ENCODE results near the gene RXFP4.

The RXFP4 gene

GRCh38 chr1:155957411-155957915 lies 16.0 kb downstream of the RXFP4 start:
- Histone ChIP-seq H3K9me2 (replicated peaks; ENCODE audit: low read depth, low read length) (no peaks in the 10 kb centered on the region), H3F3A (ENCODE audit: low read depth) (no peaks in the 10 kb centered on the region; the same call in 1 of the 2 replicates), H4K20me1 (ENCODE audit: insufficient read depth, low read length, poor library complexity, severe bottlenecking) (peaks cover 31% of the 10 kb centered on the region), H3K79me2 (ENCODE audit: insufficient read depth, low read length) (peaks cover 15% of the 10 kb centered on the region; the same call in 1 of the 2 replicates), H3K27me3 (ENCODE audit: insufficient read depth, low read length, poor library complexity, severe bottlenecking) (no peaks in the 10 kb centered on the region), H3K9me3 (ENCODE audit: insufficient read depth, low read depth, low read length) (no peaks in the 10 kb centered on the region), H3K4me1 (ENCODE audit: insufficient read depth, low read length, poor library complexity, severe bottlenecking) (no peaks in the 10 kb centered on the region), H3K9ac (ENCODE audit: low read depth, low read length, poor library complexity, severe bottlenecking) (no peak overlapping the region), H3K4me3 (ENCODE audit: low read length, poor library complexity, severe bottlenecking) (no peak overlapping the region), H2AFZ (ENCODE audit: low read length) (no peak overlapping the region), H3K36me3 (ENCODE audit: insufficient read depth, low read length) (peaks cover 96% of the 10 kb centered on the region), H3K4me2 (ENCODE audit: low read depth, low read length, poor library complexity, severe bottlenecking) (no peak overlapping the region)
- TF ChIP-seq CTCF (conservative IDR thresholded peaks at IDR 0.05; ENCODE audit: low read length) (no peak), EZH2phosphoT487 (IDR thresholded peaks at IDR 0.05; ENCODE audit: borderline replicate concordance) (no peak)

GRCh38 chr1:155960081-155960745 lies 18.8 kb downstream of the RXFP4 start:
- Histone ChIP-seq H3K9me3 (ENCODE audit: insufficient read depth, low read depth, low read length) (no peaks in the 10 kb centered on the region), H3K9me2 (replicated peaks; ENCODE audit: low read depth, low read length) (no peaks in the 10 kb centered on the region), H3K4me1 (ENCODE audit: insufficient read depth, low read length, poor library complexity, severe bottlenecking) (no peaks in the 10 kb centered on the region), H4K20me1 (ENCODE audit: insufficient read depth, low read length, poor library complexity, severe bottlenecking) (peaks cover 42% of the 10 kb centered on the region), H3K4me3 (ENCODE audit: low read length, poor library complexity, severe bottlenecking) (no peak overlapping the region), H3F3A (ENCODE audit: low read depth) (no peaks in the 10 kb centered on the region; the same call in 1 of the 2 replicates), H3K4me2 (ENCODE audit: low read depth, low read length, poor library complexity, severe bottlenecking) (no peak overlapping the region), H3K9ac (ENCODE audit: low read depth, low read length, poor library complexity, severe bottlenecking) (no peak overlapping the region), H2AFZ (ENCODE audit: low read length) (no peak overlapping the region), H3K27me3 (ENCODE audit: insufficient read depth, low read length, poor library complexity, severe bottlenecking) (no peaks in the 10 kb centered on the region), H3K79me2 (ENCODE audit: insufficient read depth, low read length) (peaks cover 23% of the 10 kb centered on the region; the same call in 1 of the 2 replicates), H3K36me3 (ENCODE audit: insufficient read depth, low read length) (peaks cover 88% of the 10 kb centered on the region)
- no peak for TF ChIP-seq EZH2phosphoT487 (IDR thresholded peaks at IDR 0.05; ENCODE audit: borderline replicate concordance)
- no peak for TF ChIP-seq CTCF (conservative IDR thresholded peaks at IDR 0.05; ENCODE audit: low read length)

- Histone ChIP-seq H3K4me2 (ENCODE audit: low read depth, low read length, poor library complexity, severe bottlenecking) (no peak overlapping the region), H3K9me2 (replicated peaks; ENCODE audit: low read depth, low read length) (no peaks in the 10 kb centered on the region), H3K4me3 (ENCODE audit: low read length, poor library complexity, severe bottlenecking) (no peak overlapping the region), H3K79me2 (ENCODE audit: insufficient read depth, low read length) (peaks cover 41% of the 10 kb centered on the region), H3K9me3 (ENCODE audit: insufficient read depth, low read depth, low read length) (no peaks in the 10 kb centered on the region), H2AFZ (ENCODE audit: low read length) (no peak overlapping the region), H3K4me1 (ENCODE audit: insufficient read depth, low read length, poor library complexity, severe bottlenecking) (peaks cover 1% of the 10 kb centered on the region), H3K36me3 (ENCODE audit: insufficient read depth, low read length) (peaks cover 90% of the 10 kb centered on the region), H3K27me3 (ENCODE audit: insufficient read depth, low read length, poor library complexity, severe bottlenecking) (no peaks in the 10 kb centered on the region), H4K20me1 (ENCODE audit: insufficient read depth, low read length, poor library complexity, severe bottlenecking) (peaks cover 59% of the 10 kb centered on the region), H3F3A (ENCODE audit: low read depth) (no peaks in the 10 kb centered on the region; the same call in 1 of the 2 replicates), H3K9ac (ENCODE audit: low read depth, low read length, poor library complexity, severe bottlenecking) (no peak overlapping the region)
- TF ChIP-seq EZH2phosphoT487 (IDR thresholded peaks at IDR 0.05; ENCODE audit: borderline replicate concordance) (no peak), CTCF (conservative IDR thresholded peaks at IDR 0.05; ENCODE audit: low read length) (no peak)
Observed at GRCh38 chr1:155961937-155962336, 20.5 kb downstream of the RXFP4 start.

Measured in Loucy (cell line).